SK-N-SH treated with all-trans-retinoic acid at 6 μM for 48 hours (cell line): ENCODE data around the gene AGPS.

Experiments
- GLIS3 ChIP-seq: fragments of 250-450 bp; sonication (Bioruptor Pico); IDR thresholded peaks from 2 replicates; pipeline ENCODE4 v1.5.0; 2020; ENCODE audit warnings: mild to moderate bottlenecking, moderate library complexity
- RARB ChIP-seq: fragments of 250-450 bp; sonication (Bioruptor Pico); IDR thresholded peaks from 2 replicates; pipeline ENCODE4 v1.8.0; 2021; ENCODE audit warnings: mild to moderate bottlenecking, moderate library complexity
- SNAI2 ChIP-seq: fragments of 250-450 bp; sonication (Bioruptor Pico); IDR thresholded peaks from 2 replicates; pipeline ENCODE4 v1.5.0; 2020; ENCODE audit warnings: mild to moderate bottlenecking, moderate library complexity
- ZFP3 ChIP-seq: fragments of 250-450 bp; sonication (Bioruptor Pico); IDR thresholded peaks from 2 replicates; pipeline ENCODE4 v1.5.0; 2020; ENCODE audit warnings: mild to moderate bottlenecking, moderate library complexity
- ZFP30 ChIP-seq: fragments of 450-650 bp; formaldehyde crosslinking; IDR thresholded peaks from 2 replicates; pipeline ENCODE4 v1.5.0; 2022; ENCODE audit warnings: mild to moderate bottlenecking, moderate library complexity
- ZNF70 ChIP-seq: fragments of 450-650 bp; formaldehyde crosslinking; IDR thresholded peaks from 2 replicates; pipeline ENCODE4 v1.5.0; 2020; ENCODE audit warnings: mild to moderate bottlenecking, moderate library complexity
- ZNF8 ChIP-seq: fragments of 450-650 bp; formaldehyde crosslinking; IDR thresholded peaks from 2 replicates; pipeline ENCODE4 v1.5.0; 2020; ENCODE audit warnings: mild to moderate bottlenecking, moderate library complexity
- TF ChIP-seq, protein P1 (sequence below): fragments of 250-450 bp; sonication (Bioruptor Pico); IDR thresholded peaks from 2 replicates; pipeline ENCODE4 v1.8.0; 2020; ENCODE audit warnings: mild to moderate bottlenecking, moderate library complexity, borderline replicate concordance
- TF ChIP-seq, protein P2 (sequence below): fragments of 250-450 bp; sonication (Bioruptor Pico); IDR thresholded peaks from 2 replicates; pipeline ENCODE4 v1.5.1; 2021; ENCODE audit warnings: mild to moderate bottlenecking, moderate library complexity
- TF ChIP-seq, protein P3 (sequence below): fragments of 250-450 bp; sonication (Bioruptor Pico); IDR thresholded peaks from 2 replicates; pipeline ENCODE4 v1.5.0; 2020; ENCODE audit warnings: mild to moderate bottlenecking, moderate library complexity
- TF ChIP-seq, protein P4 (sequence below): fragments of 250-450 bp; sonication (Bioruptor Pico); IDR thresholded peaks from 2 replicates; pipeline ENCODE4 v1.5.1; 2020; ENCODE audit warnings: low read depth, mild to moderate bottlenecking, moderate library complexity

DNA sequence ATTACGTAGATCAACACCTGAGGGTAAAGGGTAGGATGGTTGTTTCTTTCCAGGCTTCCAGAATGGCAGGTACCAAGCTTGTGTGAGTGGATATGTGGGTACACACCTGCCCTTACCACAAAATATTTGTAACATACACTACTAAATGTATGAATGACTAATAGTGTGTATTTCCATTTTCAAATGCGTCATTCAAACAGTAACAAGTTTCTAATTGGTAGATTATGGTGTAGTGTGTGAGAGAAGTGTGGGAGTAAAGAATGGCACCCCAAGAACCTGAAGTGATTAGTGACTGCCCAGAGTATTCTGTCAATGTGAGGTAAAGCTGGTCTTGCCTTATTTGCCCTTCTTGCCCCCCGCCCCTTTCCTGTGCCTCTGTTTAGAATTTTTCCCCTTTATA, 21.1 kb downstream of the AGPS start:
- TF ChIP-seq GLIS3 (CRISPR knock-in tag) = no peak
- TF ChIP-seq ZFP30 (CRISPR knock-in tag) = no peak
- no peak for TF ChIP-seq SNAI2
- TF ChIP-seq, protein P1, sequence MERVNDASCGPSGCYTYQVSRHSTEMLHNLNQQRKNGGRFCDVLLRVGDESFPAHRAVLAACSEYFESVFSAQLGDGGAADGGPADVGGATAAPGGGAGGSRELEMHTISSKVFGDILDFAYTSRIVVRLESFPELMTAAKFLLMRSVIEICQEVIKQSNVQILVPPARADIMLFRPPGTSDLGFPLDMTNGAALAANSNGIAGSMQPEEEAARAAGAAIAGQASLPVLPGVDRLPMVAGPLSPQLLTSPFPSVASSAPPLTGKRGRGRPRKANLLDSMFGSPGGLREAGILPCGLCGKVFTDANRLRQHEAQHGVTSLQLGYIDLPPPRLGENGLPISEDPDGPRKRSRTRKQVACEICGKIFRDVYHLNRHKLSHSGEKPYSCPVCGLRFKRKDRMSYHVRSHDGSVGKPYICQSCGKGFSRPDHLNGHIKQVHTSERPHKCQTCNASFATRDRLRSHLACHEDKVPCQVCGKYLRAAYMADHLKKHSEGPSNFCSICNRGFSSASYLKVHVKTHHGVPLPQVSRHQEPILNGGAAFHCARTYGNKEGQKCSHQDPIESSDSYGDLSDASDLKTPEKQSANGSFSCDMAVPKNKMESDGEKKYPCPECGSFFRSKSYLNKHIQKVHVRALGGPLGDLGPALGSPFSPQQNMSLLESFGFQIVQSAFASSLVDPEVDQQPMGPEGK (CRISPR knock-in tag) = no peak
- TF ChIP-seq, protein P2, sequence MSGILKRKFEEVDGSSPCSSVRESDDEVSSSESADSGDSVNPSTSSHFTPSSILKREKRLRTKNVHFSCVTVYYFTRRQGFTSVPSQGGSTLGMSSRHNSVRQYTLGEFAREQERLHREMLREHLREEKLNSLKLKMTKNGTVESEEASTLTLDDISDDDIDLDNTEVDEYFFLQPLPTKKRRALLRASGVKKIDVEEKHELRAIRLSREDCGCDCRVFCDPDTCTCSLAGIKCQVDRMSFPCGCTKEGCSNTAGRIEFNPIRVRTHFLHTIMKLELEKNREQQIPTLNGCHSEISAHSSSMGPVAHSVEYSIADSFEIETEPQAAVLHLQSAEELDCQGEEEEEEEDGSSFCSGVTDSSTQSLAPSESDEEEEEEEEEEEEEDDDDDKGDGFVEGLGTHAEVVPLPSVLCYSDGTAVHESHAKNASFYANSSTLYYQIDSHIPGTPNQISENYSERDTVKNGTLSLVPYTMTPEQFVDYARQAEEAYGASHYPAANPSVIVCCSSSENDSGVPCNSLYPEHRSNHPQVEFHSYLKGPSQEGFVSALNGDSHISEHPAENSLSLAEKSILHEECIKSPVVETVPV (CRISPR knock-in tag) = no peak
- TF ChIP-seq, protein P3, sequence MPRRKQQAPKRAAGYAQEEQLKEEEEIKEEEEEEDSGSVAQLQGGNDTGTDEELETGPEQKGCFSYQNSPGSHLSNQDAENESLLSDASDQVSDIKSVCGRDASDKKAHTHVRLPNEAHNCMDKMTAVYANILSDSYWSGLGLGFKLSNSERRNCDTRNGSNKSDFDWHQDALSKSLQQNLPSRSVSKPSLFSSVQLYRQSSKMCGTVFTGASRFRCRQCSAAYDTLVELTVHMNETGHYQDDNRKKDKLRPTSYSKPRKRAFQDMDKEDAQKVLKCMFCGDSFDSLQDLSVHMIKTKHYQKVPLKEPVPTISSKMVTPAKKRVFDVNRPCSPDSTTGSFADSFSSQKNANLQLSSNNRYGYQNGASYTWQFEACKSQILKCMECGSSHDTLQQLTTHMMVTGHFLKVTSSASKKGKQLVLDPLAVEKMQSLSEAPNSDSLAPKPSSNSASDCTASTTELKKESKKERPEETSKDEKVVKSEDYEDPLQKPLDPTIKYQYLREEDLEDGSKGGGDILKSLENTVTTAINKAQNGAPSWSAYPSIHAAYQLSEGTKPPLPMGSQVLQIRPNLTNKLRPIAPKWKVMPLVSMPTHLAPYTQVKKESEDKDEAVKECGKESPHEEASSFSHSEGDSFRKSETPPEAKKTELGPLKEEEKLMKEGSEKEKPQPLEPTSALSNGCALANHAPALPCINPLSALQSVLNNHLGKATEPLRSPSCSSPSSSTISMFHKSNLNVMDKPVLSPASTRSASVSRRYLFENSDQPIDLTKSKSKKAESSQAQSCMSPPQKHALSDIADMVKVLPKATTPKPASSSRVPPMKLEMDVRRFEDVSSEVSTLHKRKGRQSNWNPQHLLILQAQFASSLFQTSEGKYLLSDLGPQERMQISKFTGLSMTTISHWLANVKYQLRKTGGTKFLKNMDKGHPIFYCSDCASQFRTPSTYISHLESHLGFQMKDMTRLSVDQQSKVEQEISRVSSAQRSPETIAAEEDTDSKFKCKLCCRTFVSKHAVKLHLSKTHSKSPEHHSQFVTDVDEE (CRISPR knock-in tag) = no peak
- TF ChIP-seq ZNF8 (CRISPR knock-in tag) = no peak
- TF ChIP-seq RARB (CRISPR knock-in tag) = no peak
- TF ChIP-seq ZFP3 (CRISPR knock-in tag) = no peak
- TF ChIP-seq, protein P4, sequence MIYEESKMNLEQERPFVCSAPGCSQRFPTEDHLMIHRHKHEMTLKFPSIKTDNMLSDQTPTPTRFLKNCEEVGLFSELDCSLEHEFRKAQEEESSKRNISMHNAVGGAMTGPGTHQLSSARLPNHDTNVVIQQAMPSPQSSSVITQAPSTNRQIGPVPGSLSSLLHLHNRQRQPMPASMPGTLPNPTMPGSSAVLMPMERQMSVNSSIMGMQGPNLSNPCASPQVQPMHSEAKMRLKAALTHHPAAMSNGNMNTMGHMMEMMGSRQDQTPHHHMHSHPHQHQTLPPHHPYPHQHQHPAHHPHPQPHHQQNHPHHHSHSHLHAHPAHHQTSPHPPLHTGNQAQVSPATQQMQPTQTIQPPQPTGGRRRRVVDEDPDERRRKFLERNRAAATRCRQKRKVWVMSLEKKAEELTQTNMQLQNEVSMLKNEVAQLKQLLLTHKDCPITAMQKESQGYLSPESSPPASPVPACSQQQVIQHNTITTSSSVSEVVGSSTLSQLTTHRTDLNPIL (CRISPR knock-in tag) = no peak
- no peak for TF ChIP-seq ZNF70 (CRISPR knock-in tag)
